Measurements from ENCODE around the gene GAS7. TPM values are rescaled to one million over a fixed set of nuclear protein-coding genes. Genes with fewer than 3 reads are reported as not detected.
A peak's percentile ranks its signal among the peaks of the same experiment; 100 is the strongest.
"Not testable (repeated sequence)": the region's sequence is repeated elsewhere in the genome, so short reads cannot be mapped to it uniquely, and the experiment has no call there.

The GAS7 gene
- polyA plus RNA-seq, 1 donor: 57.4 TPM

DNA sequence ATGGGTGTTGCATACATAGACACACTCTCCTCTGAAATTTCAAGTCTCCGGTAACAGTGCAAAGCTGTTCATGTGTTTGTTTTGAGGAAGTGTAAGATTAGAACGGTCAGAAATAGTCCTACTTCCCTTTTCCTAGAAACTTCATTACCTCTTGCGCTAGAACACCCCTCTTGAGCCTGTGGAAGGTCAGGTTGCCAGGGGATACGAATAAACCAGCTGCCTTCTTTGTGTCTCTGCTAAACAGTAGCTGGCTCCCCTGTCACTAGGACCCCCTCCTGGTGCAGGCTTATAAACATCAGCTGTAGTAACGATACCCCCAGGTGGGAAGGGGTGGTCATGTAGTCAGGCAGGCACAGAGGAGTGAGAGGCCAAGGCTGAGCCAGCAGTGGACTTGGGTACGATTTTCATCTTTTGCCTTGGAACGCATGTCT, 179.9 kb downstream of the GAS7 start:
- no peak for DNase-seq

DNA sequence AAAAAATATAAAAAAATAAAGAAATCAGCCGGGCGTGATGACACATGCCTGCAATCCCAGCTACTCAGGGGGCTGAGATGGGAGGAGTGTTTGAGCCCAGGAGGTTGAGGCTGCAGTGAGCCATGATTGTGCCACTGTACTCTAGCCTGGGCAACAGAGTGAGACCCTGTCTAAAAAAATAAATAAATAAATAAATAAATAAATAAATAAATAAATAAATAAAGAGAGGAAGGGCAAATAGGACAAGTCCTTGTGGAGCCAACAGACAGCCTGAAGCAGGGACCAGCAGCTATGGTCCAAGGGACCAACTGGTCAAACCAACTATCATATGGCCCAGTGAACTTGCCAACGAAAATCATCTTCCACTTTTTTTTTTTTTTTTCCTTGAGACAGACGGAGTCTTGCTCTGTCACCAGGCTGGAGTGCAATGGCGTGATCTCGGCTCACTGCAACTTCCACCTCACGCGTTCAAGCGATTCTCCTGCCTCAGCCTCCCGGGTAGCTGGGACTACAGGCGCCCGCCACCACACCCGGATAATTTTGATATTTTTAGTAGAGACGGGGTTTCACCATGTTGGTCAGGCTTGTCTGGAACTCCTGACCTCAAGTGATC, 181.3 kb downstream of the GAS7 start:
- not testable (repeated sequence) for DNase-seq

DNA sequence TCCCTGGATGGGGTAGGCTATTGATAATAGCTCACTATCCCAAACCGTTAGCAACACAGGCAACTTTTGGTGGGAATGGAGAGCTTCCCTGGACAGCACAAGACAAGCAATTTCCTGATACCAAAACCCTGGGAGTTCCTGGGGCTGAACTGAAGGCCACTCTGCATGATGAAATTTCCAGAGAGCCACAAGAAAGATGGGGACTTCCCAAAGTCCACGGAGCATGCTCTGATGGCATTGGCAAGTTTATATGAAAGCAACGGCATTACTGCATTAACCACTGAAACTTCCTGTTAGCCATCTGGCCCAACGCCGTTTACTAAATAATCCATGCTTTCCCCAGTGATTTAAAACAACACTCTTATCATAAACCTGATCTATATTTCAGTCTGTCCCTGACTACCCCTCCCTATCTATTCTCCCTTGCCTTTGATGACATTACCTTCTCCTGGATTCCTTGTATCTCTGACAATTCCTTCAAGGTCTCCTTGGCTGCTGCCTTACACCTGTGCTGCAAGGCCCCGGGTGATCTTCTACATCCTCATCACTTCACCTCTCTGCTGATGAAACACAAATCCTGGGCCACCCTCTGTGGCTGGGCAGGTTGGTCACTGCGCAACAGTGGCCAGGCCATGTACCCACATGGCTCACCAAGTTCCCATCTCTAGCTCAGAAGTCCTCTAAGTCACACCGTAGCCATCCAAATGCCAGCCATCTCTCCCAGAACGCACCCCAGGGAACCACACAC, 184.9 kb downstream of the GAS7 start:
- DNase-seq: no peak

DNA sequence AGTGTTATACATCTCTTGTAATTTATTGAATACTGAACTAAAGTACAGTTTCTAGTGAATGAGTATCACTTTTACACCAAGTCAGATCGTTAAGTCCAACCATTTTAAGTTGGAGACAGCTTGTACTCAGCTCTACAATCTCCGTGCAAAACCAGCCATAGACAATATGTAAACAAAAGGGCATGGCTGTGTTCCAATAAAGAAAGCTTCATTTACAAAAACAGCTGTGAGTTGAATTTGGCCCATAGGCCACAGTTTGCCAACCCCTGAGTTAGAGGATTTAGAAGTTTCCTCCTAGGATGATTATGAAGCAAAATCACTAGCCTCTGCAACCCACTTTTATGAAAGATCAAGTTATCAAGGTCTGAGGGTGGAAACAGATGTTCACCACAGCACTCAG, 187.7 kb downstream of the GAS7 start:
- DNase-seq: no peak

DNA sequence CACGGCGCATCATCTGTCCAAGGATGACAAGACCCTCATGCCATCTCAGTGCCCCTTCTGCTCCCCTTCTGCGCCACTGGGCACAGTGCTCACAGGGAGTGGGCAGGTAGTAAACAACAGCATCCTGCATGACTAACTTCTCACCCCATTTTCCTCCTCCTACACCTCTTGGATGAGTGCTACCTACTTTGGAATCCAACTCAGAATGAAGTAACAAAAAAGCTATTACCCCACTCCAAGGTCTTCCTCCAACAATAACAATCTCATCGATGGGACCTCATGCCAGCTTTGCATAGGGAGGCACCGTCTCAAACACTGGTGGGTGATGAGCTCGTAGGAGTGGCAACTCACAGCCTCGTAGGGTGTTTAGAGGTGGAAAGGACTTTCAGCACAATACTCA, 194.7 kb downstream of the GAS7 start:
- no peak for DNase-seq

DNA sequence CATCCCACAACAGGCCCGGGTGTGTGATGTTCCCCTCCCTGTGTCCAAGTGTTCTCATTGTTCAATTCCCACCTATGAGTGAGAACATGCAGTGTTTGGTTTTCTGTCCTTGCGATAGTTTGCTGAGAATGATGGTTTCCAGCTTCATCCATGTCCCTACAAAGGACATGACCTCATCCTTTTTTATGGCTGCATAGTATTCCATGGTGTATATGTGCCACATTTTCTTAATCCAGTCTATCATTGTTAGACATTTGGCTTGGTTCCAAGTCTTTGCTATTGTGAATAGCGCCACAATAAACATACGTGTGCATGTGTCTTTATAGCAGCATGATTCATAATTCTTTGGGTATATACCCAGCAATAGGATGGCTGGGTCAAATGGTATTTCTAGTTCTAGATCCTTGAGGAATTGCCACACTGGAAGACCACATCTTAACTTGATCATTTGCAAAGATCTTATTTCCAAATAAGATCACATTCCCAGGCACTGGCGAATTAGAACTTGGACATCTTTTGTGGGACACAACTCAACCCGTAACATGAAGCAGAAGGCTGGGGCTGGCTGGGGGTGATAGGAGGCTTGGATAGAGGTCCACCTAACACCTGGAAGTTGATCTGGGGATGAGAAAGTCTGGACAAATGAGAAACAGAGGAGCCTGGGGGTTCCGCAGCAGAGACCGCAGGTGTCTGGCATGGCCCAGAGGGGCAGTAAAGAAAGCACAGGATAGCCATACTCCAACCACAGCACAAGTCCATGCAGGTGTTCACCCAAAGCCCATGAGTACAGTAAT, 195.6 kb downstream of the GAS7 start:
- not testable (repeated sequence) for DNase-seq

DNA sequence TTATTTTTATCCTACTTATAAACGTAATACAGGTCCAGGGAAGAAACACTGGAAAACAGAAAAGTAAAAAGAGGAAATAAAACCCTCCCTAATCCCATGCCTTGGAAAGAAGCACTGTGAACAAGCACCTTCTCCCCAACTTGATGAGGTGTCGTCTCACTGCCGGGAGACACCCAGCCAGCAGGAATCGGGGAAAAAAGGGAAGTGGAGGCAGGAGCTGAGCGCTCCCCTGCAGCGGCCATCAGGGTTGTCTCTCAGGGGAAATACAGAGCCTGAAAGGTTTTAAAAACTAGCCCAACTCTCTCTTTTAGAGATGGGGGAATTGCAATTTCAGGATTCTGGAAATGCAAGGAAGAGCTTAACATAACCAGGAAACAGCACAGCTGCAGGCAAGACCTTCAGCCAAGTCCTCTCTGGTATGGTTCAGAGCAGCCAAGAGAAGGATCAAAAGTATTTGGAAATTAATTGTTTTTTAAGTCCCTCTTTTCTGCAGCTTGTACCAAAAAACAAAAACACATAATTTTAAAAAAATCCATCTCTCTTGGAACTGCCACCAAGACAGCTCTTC, 197.0 kb downstream of the GAS7 start:
- DNase-seq: peak; percentile 61

DNA sequence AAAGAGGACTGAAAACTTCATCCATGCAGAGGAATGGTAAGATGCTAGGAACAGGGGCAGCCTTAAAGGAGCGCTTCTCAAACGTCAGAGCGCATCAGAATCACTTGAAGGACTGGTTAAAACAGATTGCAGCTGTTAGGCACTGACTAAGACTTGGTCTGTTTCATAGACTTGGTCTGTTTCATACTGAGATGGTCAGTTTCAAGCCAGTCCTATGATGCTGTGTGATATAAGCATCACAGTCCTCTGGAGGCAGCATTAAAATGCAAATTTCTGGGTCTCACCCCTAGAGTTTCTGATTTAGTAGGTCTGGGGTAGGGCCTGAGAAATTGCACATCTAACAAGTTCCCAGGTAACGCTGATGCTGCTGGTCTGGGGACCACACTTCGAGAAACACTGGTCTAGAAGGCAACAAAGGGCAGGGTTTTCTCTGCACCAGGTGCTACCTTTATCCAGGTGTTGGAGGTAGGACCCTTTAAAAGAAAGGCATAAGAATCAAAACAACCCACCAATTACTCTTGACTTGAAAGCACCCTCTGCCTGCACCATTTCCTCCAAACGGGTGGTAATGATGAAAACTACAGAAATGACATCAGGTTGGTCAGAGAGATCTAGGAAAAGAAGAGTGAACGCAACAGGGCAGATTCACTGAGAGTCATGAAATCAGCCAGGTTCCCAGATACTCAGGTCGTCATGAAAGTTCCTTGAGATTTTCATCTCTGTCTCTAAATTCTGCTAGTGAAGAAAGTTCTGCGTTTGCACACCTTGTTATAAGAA, 198.3 kb downstream of the GAS7 start:
- DNase-seq: no peak

DNA sequence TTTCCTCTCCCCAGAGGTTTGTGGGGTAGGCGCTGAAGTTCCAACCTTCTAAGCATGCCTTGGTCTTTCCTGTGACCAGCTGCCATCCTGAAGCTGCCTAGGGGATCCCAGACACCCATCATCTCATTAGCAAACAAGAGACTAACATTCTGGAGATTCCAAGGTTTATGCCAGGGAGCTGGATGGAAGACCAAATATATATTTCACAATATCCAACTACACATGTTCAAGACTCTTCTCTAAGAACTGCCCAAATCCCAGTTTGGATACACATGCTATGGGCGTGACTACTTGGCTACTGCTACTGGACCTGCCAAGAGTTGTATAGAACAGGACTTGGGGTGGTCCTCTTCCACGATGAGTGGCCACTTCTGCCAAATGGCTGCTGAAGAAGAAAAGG, 200.3 kb downstream of the GAS7 start:
- no peak for DNase-seq

DNA sequence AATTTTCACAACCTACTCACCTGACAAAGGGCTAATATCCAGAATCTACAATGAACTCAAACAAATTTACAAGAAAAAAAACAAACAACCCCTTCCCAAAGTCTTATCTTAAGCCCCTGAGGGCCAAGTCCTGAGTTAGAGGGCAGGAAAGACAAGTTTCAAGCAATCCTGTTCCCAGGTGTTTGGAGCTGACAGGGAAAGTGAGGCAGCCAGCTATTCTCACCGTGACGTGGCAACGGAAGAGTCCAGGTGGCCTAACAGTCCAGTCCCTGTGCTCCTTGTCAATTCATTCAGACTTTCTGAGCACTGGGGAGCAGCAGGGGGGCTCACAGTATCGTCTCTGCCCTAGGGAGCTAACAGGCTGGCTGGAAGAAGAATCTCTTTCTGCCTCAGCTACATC, 203.6 kb downstream of the GAS7 start:
- no peak for DNase-seq

DNA sequence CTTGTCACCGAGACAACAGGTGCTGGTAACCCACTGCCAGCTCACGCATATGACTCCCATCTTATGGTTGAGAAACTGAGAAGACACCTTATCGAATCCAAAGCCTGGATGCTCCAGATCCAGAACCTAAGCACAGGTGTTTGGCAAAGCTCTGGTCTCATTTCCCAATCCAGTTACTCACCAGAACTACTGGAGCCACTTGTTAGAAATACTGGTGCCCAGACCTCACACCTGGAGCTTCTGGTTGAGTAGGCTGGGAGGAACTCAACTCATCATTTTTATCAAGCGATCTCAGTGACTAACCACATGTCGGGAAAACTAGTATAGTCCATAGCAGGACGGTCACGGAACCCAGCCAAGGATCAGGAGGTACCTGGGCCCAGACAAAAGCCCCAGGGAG, 206.6 kb downstream of the GAS7 start:
- DNase-seq: no peak

DNA sequence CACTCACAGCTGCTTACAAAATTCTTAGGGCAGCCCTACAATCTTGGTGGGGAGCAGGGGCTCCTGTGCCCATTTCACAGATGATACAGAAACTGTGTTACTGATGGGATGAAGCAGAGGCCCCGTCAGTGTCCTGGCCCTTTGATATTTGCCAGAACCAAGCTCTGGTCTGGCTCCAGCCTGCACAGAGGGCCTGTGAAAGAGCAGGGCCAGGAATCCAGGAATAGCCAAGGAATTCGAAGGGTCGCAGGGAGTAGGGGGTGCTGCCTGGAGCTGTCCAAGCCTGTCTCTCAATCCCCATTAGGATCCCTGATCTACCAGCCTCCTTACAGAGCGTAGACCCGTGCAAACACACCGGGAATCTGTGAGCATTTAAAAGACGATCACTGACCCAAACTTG, 207.1 kb downstream of the GAS7 start:
- DNase-seq: no peak

DNA sequence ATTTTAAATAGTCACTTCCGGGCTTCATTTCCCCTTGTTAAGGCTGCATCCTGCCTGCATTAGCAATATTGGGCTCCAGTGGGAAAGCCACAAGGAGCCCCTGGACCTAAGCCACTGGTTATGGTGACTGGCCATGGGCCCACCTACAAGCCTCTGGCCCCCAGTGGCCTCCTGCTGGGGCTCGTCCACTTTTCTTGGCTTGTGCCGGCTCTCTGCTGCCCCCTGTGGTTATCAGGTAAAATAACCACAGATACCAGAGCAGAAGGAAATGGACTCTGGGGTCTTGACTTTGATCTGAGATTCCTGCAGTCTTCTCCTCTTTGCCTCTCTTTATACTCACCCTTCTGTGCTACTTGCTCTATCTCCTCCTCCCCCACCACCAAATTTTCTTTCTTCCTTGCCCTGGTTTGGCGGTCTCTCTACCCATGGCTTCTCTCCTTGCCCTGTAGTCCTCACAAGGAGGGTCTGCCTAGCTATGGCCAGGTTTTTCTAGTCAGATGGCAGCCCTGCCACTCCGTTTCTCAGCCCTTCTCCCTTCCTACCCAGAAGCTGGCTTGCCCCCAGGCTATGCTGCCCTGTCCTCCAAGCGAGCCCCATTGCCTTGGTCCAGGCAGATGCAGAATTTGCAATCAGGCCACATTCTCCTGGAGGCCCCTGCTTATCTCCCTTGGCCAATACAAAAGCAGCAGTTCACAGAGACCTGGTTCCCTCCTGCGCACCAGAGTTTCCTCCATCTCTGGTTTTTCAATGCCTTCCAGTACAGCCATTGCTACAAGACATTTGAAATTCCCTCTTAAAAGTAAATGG, 210.4 kb downstream of the GAS7 start:
- peak; percentile 35 for DNase-seq

DNA sequence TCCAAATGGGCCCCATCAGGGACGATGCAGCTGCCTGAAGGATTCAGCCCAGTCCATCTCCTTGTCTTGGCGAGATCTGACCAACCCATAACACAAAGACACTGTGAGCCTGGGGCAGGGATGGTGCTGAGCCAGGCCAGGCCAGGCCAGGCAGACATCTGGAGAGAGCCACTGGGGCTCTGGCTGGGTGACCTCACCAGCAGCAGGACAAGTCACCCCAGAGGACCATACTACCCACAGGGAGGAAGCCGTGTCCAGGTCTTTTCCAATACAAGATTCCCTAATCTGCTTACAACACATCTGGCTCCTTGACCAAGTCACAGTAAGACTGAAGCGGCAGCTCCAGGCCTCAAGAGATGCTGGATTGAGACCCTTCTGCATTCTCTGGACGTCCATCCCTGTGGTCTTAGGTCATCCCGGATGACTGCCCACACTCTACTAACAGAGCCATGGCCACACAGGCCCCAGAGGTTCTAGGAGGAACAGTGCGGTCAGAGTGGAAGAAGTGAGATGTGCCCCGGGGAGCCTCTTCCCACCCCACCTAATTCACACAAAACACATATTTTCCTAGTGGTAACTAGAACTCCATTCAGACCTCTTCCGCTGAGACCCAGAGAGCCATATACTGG, 211.5 kb downstream of the GAS7 start:
- DNase-seq: no peak

DNA sequence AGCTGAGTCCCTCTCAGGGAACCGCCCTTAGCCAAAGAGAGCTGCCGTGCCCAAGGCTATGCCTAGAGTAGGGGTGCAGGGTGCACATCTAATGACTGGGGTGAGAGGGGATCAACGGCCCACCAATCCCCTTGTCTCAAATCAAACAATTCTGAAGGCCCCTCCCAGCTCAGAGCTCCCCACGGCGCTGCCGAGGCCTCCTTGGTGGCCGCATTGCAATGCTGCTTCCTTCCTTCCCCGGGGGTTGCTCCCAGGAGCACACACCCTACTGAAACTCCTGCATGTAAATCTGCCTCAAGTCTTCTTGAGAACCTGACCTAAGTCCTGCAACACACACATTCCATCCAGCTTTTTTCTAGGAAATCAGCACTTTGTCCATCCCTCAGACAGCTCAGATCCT, 212.8 kb downstream of the GAS7 start:
- no peak for DNase-seq

DNA sequence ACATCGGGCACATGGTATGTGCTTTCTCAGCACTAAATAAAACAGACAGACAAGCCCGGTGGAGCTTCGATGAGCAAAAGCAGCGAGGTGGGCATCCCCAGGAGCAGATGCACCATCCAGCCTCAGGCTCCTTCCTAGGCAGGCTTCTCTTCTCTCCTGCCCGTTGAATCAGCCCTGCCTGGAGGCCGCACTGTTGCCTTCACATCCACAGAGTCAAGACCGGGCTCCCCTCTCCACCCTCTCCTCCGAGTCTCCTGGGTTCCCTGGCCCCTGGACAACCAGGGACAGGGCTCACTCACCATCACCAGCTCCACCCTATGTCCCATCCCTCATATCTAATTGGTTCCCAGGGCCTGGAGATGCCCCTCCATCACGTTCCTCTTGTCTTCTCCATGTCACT, 213.6 kb downstream of the GAS7 start:
- DNase-seq: no peak

DNA sequence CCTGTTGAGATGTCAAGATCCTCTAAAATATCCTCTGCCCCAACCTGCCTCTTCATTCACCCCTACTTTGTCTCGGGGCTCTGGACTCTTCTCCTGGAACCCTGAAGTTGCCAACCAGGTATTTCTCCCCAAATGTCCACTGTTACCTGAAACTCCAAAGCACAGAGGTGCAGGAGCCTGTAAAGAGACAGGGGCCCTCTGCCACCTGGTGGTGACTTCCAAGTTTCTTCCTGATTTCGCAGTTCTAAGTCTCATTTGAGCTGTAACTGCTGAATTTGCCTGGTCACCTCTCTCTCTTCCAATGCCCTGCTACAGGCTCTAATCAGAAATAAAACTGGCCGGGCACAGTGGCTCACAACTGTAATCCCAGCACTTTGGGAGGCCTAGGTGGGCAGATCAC, 216.2 kb downstream of the GAS7 start:
- no peak for DNase-seq

DNA sequence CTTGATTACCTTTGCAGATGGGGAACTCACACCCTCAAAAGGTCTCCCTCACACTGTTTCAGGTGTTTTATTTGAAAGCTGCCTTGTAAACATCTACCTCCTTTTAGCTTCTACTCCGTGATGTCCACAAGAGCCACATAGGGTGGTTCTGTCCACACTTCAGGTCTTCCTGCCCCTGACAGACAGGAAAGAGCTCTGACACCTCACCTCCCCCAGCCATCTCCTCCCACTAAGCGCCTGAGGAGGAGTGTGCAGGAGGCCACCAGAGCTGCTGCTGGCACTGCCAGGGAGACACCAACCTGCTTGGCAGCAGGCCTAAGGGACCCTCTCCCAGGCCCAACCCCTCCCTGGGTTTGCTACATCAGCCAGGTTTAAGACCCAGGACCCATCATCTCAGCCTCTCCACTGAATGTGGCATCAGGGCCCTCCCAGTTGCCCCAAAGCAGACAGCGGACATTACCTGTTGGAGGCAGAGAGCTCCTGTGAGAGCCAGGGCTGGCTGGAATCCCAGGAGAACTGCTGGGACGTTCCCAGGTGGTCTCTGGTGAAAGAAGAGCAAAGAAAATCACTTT, 217.0 kb downstream of the GAS7 start:
- no peak for DNase-seq

DNA sequence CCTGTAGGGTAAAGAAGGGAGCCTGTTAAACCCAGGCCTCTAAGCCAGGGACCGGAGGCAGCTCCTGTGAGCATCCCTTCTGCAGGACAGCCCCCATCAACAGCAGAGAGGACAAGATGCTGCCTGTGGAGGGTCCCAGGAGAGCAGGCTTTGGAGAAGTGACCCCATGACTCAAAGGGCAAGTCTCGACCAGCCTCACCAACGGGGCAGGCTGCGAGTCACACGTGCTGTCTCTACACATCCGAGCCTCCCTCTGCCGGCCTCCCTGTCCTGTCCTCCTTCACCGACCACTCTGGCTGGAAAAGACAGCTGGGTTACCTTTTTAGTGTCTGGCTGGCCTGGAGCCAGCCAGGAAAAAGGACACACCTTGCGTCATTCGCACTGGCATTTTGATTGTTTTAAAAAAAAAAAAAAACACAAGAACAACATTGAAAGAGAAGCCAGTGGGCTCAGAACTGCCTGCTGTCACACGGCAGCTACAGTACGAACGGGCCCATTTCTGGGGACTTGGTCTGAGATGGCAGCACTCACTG, 218.9 kb downstream of the GAS7 start:
- no peak for DNase-seq

DNA sequence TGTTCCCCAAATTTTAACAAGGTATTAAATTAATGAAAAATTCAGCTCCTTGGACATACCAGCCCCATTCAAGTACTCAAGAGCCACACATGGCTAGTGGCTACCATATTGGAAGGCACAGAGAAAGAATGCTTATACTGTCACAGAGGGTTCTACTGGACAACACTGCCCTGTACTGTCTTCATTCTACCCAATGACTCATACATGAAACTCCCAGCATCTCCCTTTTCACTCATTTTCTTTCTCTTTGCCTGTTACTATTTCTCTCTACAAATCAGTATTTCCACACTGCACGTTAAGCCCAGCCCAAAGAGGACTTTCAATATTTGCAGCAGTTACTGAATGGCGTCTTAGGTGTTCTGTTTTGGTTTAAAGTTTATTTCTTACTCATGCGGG, 221.2 kb downstream of the GAS7 start:
- DNase-seq: no peak
